Vagina (tissue), 2 donors: Measurements from ENCODE around the gene CFAP92. TPM values are rescaled to one million over a fixed set of nuclear protein-coding genes. Genes with fewer than 3 reads are reported as not detected.

Experiments used
- DNase-seq, 2 donors: peaks; one replicate each; pipeline ENCODE4 v3.0.0-alpha.2; 2017; ENCODE audit errors: extremely low spot score in 2 of 2
- H3K27ac ChIP-seq: fragments of 200-600 bp; sonication (generic); one replicate; pipeline ENCODE4 v1.5.1; 2019
- H3K27me3 ChIP-seq: fragments of 200-600 bp; sonication (generic); one replicate; pipeline ENCODE4 v1.5.1; 2019
- H3K36me3 ChIP-seq, 2 donors: fragments of 200-600 bp; sonication (generic); one replicate each; pipeline ENCODE4 v1.5.1; 2017 to 2019
- H3K4me1 ChIP-seq: fragments of 200-600 bp; sonication (generic); one replicate; pipeline ENCODE4 v1.5.1; 2019
- H3K4me3 ChIP-seq, 2 donors: fragments of 200-600 bp; sonication (generic); 1 replicate in 1 of 2; 2 replicates in 1 of 2; pipeline ENCODE4 v1.5.1; 2016 to 2019
- H3K9me3 ChIP-seq: fragments of 200-600 bp; sonication (generic); one replicate; pipeline ENCODE4 v1.5.1; 2019
- CTCF ChIP-seq, 3 experiments: fragments of 450-650 bp in 2 of 3; fragments of 200-600 bp in 1 of 3; sonication (generic) in 1 of 3; IDR thresholded peaks; one replicate each; pipeline ENCODE4 v1.5.1; 2017 to 2019; ENCODE audit warnings: antibody characterized with exemption in 3 of 3, mild to moderate bottlenecking in 2 of 3, moderate library complexity in 2 of 3
- POLR2A ChIP-seq, 2 donors: fragments of 450-650 bp; IDR thresholded peaks; one replicate each; pipeline ENCODE4 v1.6.1; 2017; ENCODE audit warnings: antibody characterized with exemption in 2 of 2, mild to moderate bottlenecking in 2 of 2, moderate library complexity in 2 of 2
- POLR2AphosphoS5 ChIP-seq, 2 donors: sonication (generic); formaldehyde crosslinking; IDR thresholded peaks; one replicate each; pipeline ENCODE4 v1.9.0; 2017; ENCODE audit warnings: antibody characterized with exemption in 2 of 2, mild to moderate bottlenecking in 2 of 2, low read depth in 1 of 2; ENCODE audit not compliant: insufficient read depth in 1 of 2
- intact Hi-C: fragments of 100-400 bp; cut with DNase I; formaldehyde crosslinking; loops from one replicate; pipeline ENCODE4 v1.15.1; 2023
- total RNA-seq: library from RNA; depleted of rRNA; stranded (reverse); fragments of >200 nt; gene quantifications from one replicate; pipeline ENCODE4 v1.2.3, GENCODE V29; 2016

The CFAP92 gene
- total RNA-seq, 1 donor from 2014 or later, result not detected

GRCh38 chr3:128950223-128950938, 43.5 kb downstream of the CFAP92 start:
- TF ChIP-seq POLR2A (IDR thresholded peaks at IDR 0.05), result no peak
- TF ChIP-seq POLR2AphosphoS5 (IDR thresholded peaks at IDR 0.05; ENCODE audit: insufficient read depth in 1 of 2, low read depth in 1 of 2), result no peak
- TF ChIP-seq CTCF (IDR thresholded peaks at IDR 0.05), result no peak
- no peak overlapping the region for H3K27ac ChIP-seq

GRCh38 chr3:128949158-128949557, 44.7 kb downstream of the CFAP92 start:
- Histone ChIP-seq H3K9me3 (no peaks in the 10 kb centered on the region), H3K4me3 (no peak overlapping the region), H3K27me3 (no peaks in the 10 kb centered on the region), H3K27ac (no peak overlapping the region), H3K36me3 (no peaks in the 10 kb centered on the region), H3K4me1 (no peaks in the 10 kb centered on the region)
- intact Hi-C loops, result no loop called here
- no peak for TF ChIP-seq POLR2AphosphoS5 (IDR thresholded peaks at IDR 0.05; ENCODE audit: insufficient read depth in 1 of 2, low read depth in 1 of 2)
- TF ChIP-seq CTCF (IDR thresholded peaks at IDR 0.05), result no peak
- TF ChIP-seq POLR2A (IDR thresholded peaks at IDR 0.05), result no peak
- peak in 1 of 2 donors; percentile 4 for DNase-seq

More at GRCh38 chr3:128950223-128950938, 43.5 kb downstream of the CFAP92 start:
- intact Hi-C loops, result no loop called here
- DNase-seq, result peak in 1 of 2 donors; percentile 46
- H3K36me3 ChIP-seq, result no peaks in the 10 kb centered on the region
- no peak overlapping the region for H3K4me3 ChIP-seq
- H3K27me3 ChIP-seq, result no peaks in the 10 kb centered on the region
- no peaks in the 10 kb centered on the region for H3K4me1 ChIP-seq
- no peaks in the 10 kb centered on the region for H3K9me3 ChIP-seq

GRCh38 chr3:128946411-128946810, 47.5 kb downstream of the CFAP92 start:
- no peak overlapping the region for H3K27ac ChIP-seq

GRCh38 chr3:128945878-128946175, 48.0 kb downstream of the CFAP92 start:
- H3K4me3 ChIP-seq, result no peak overlapping the region
- H3K9me3 ChIP-seq, result no peaks in the 10 kb centered on the region
- no peaks in the 10 kb centered on the region for H3K36me3 ChIP-seq
- no peak overlapping the region for H3K27ac ChIP-seq
- TF ChIP-seq POLR2AphosphoS5 (IDR thresholded peaks at IDR 0.05; ENCODE audit: insufficient read depth in 1 of 2, low read depth in 1 of 2), result no peak
- no peak for TF ChIP-seq CTCF (IDR thresholded peaks at IDR 0.05)
- no peak for TF ChIP-seq POLR2A (IDR thresholded peaks at IDR 0.05)
- no peaks in the 10 kb centered on the region for H3K4me1 ChIP-seq
- no peaks in the 10 kb centered on the region for H3K27me3 ChIP-seq
- intact Hi-C loops, result no loop called here
- no peak for DNase-seq

More at GRCh38 chr3:128946411-128946810, 47.5 kb downstream of the CFAP92 start:
- H3K9me3 ChIP-seq, result no peaks in the 10 kb centered on the region
- TF ChIP-seq POLR2AphosphoS5 (IDR thresholded peaks at IDR 0.05; ENCODE audit: insufficient read depth in 1 of 2, low read depth in 1 of 2), result no peak
- TF ChIP-seq CTCF (IDR thresholded peaks at IDR 0.05), result no peak
- no peak for TF ChIP-seq POLR2A (IDR thresholded peaks at IDR 0.05)
- H3K4me1 ChIP-seq, result no peaks in the 10 kb centered on the region
- no peak for DNase-seq
- H3K4me3 ChIP-seq, result no peak overlapping the region
- H3K27me3 ChIP-seq, result no peaks in the 10 kb centered on the region
- intact Hi-C loops, result no loop called here
- no peaks in the 10 kb centered on the region for H3K36me3 ChIP-seq
